ENCODE data around the gene FHIT. TPM values are rescaled to one million over a fixed set of nuclear protein-coding genes. Genes with fewer than 3 reads are reported as not detected.

The FHIT gene
- total and polyA plus RNA-seq, 2 of the 4 experiments (the other 2 are of a cell fraction) = 0.07 TPM; not detected in 1

- H3K18ac ChIP-seq (ENCODE audit: low read depth, low read length) = no peak overlapping the region
- no peaks in the 10 kb centered on the region for H3K9me1 ChIP-seq (ENCODE audit: insufficient read depth, low read length)
- H3K56ac ChIP-seq (ENCODE audit: extremely low read depth, insufficient read depth, low read length) = no peak overlapping the region
- no peak overlapping the region for H3K9ac ChIP-seq (ENCODE audit: low read depth, low read length)
- no peak overlapping the region for H3K14ac ChIP-seq (replicated peaks; ENCODE audit: low read depth, low read length)
- H3K27me3 ChIP-seq (ENCODE audit: control insufficient read depth, insufficient read depth, low read length) = no peaks in the 10 kb centered on the region
- no peak overlapping the region for H3K23ac ChIP-seq (ENCODE audit: low read depth, low read length)
- H3K9me3 ChIP-seq (ENCODE audit: control insufficient read depth, insufficient read depth, low read length) = peaks cover 2% of the 10 kb centered on the region; the same call in 1 of the 2 replicates
- no peak overlapping the region for H3K27ac ChIP-seq (ENCODE audit: insufficient read depth, low read length)
- ChIA-PET POLR2A (ENCODE audit: unreplicated experiment) (no interaction called here), CTCF (interaction anchor here (0.6 kb wide), 1 partner anchor 83 kb away, joined by 3 read pairs; no protein-coding TSS in a partner anchor)
- no peak for DNase-seq
- no peak overlapping the region for H2AK5ac ChIP-seq (ENCODE audit: low read depth, low read length)
- WGBS, 2 experiments (ENCODE audit: extremely low coverage in 2 of 2, insufficient read length in 1 of 2) = 60% methylated on average over 1 of the region's 6 CpGs; no CpG with 5 or more reads in 1 of the 2 experiments
- H3K79me1 ChIP-seq (ENCODE audit: low read depth in 1 of 2, low read length in 2 of 2) = no peaks in the 10 kb centered on the region
- H2BK5ac ChIP-seq (ENCODE audit: low read depth, low read length, poor library complexity, severe bottlenecking) = no peak overlapping the region
- H2BK20ac ChIP-seq (ENCODE audit: low read depth, low read length) = no peak overlapping the region
- H4K20me1 ChIP-seq (ENCODE audit: insufficient read depth, low read length) = no peaks in the 10 kb centered on the region
- H3K4ac ChIP-seq (ENCODE audit: low read depth, low read length) = no peak overlapping the region
- H2AFZ ChIP-seq (replicated peaks; ENCODE audit: low read length, poor library complexity) = no peak overlapping the region
- dilution Hi-C loops (cut with HindIII; ENCODE audit: low sequenced_read_pairs, unreplicated experiment) (no loop called here), intact Hi-C loops (cut with micrococcal nuclease) (no loop called here), in situ Hi-C loops (cut with MboI; ENCODE audit: low sequenced_read_pairs) (no loop called here)
- no TSS peak for BruUV-seq (replicated peaks)
- no peak overlapping the region for H3K4me3 ChIP-seq (ENCODE audit: insufficient read depth, low read depth, low read length)
- no peak overlapping the region for H3K4me2 ChIP-seq (ENCODE audit: low read depth, low read length)
- no peak overlapping the region for H4K5ac ChIP-seq (ENCODE audit: low read depth, low read length)
- no peaks in the 10 kb centered on the region for H3K4me1 ChIP-seq (ENCODE audit: control insufficient read depth, insufficient read depth, low read length)
- no peak for TF ChIP-seq SMC3 (IDR thresholded peaks at IDR 0.05; ENCODE audit: low read depth, low read length)
- no peak for TF ChIP-seq BHLHE40 (IDR thresholded peaks at IDR 0.05; ENCODE audit: low read depth, low read length)
- no peak for TF ChIP-seq NFE2L2 (IDR thresholded peaks at IDR 0.05; ENCODE audit: low read depth, low read length)
- no peak for TF ChIP-seq ELK1 (IDR thresholded peaks at IDR 0.05; ENCODE audit: borderline replicate concordance, low read depth, low read length)
- no peak for TF ChIP-seq MXI1 (IDR thresholded peaks at IDR 0.05; ENCODE audit: borderline replicate concordance, low read depth, low read length)
- no peak for TF ChIP-seq CTCF (conservative IDR thresholded peaks at IDR 0.05; ENCODE audit: low read depth, low read length)
- no peak for TF ChIP-seq RCOR1 (IDR thresholded peaks at IDR 0.05; ENCODE audit: insufficient replicate concordance, low read length)
- no peak for TF ChIP-seq RAD21 (IDR thresholded peaks at IDR 0.05; ENCODE audit: low read length)
- no peak for TF ChIP-seq MAFK (IDR thresholded peaks at IDR 0.05; ENCODE audit: low read depth, low read length)
- TF ChIP-seq POLR2A (IDR thresholded peaks at IDR 0.05; ENCODE audit: low read depth, low read length) = no peak
- no peak for TF ChIP-seq USF2 (IDR thresholded peaks at IDR 0.05; ENCODE audit: low read depth, low read length)
- TF ChIP-seq MAZ (IDR thresholded peaks at IDR 0.05; ENCODE audit: borderline replicate concordance, low read depth, low read length) = no peak
- TF ChIP-seq FOS (IDR thresholded peaks at IDR 0.05; ENCODE audit: low read depth, low read length) = no peak
- no peak overlapping the region for H4K8ac ChIP-seq (ENCODE audit: low read depth in 2 of 2, low read length in 2 of 2)
- no peak for ATAC-seq (ENCODE audit: low read depth)
- H4K91ac ChIP-seq (ENCODE audit: insufficient read depth, low read depth, low read length) = no peak overlapping the region
- no peak overlapping the region for H2BK120ac ChIP-seq (ENCODE audit: low read depth, low read length)
- no peaks in the 10 kb centered on the region for H3K36me3 ChIP-seq (ENCODE audit: control insufficient read depth, insufficient read depth, low read length)
- H2BK15ac ChIP-seq (ENCODE audit: low read depth, low read length) = no peak overlapping the region
- H2AK9ac ChIP-seq (replicated peaks; ENCODE audit: low read depth, low read length, poor library complexity) = no peak overlapping the region
Observed at GRCh38 chr3:60826511-60826910, 424.7 kb downstream of the FHIT start.
